ENCODE results near the gene ARHGAP18.

Gene ARHGAP18, protein sequence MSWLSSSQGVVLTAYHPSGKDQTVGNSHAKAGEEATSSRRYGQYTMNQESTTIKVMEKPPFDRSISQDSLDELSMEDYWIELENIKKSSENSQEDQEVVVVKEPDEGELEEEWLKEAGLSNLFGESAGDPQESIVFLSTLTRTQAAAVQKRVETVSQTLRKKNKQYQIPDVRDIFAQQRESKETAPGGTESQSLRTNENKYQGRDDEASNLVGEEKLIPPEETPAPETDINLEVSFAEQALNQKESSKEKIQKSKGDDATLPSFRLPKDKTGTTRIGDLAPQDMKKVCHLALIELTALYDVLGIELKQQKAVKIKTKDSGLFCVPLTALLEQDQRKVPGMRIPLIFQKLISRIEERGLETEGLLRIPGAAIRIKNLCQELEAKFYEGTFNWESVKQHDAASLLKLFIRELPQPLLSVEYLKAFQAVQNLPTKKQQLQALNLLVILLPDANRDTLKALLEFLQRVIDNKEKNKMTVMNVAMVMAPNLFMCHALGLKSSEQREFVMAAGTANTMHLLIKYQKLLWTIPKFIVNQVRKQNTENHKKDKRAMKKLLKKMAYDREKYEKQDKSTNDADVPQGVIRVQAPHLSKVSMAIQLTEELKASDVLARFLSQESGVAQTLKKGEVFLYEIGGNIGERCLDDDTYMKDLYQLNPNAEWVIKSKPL

DNA sequence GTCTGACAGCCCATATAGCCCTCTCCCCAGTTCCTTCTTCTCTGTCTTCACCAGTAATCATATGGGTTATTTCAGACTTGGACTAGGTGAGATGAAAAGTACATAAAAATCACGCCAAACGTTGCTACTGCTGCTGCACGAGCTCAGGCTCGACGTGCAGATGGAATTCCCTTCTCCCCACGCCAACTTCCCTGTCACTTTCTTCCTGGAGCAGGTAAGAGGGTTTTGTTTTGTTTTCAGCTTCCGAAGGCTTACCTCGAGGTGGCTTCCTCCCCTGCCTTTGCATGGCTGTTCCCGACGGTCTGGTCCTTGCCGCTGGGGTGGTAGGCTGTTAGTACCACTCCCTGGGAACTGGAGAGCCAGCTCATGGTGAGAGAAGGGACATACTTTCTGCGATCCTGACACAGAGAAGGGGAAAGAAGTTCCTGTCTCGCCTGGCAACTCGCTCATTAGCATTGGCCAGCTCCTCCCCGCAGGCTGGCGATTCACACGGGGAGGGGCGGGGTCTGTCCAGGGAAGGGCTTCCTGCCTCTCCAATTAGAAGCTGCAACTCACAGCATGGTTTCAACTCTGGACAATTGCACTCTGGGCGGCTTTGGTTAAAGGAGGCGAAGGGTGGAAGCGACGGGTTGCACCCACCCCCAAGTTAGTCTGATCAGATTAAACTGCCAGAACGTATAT lies at the start of gene ARHGAP18:
ARHGAP18 (minus strand) TSS at position 409 of the 681 bp plus-strand sequence; CDS start at position 368, 41 bp downstream.
- no peak for DNase-seq

DNA sequence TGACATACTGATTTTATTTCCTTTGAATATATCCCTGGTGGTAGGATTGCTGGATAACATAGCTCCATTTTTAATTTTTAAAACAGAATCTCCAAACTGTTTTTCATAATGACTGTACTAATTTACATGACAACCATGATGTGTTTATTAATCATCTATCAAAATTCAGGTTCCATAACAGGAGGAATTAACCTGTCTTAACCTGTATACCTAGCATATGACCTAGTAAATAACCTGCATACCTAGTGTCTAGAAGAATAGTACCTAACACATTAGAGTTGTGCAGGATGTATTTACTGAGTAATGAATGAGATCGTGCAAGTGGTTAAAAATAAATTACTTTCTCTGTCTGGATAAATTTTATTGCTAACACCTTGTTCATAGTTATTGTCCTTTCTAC lies 45.8 kb upstream of the ARHGAP18 start:
- DNase-seq: no peak

DNA sequence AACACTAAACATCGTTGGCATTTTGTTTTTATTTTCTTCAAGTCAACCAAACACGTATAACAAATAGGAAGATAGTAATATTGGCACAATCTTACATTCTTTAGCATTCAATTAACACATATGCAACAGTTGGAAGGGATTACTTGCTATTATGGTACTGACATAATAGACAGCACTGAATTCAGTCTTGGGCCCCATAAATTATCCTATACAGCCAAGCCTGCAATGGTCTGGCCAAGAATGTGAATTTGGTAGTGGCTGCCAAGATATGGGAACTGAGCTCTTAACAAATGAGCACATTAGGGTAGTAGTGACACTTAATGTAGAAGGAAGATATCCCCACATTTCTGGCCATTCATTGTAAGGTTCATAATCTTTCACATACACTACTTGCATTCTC lies 44.8 kb upstream of the ARHGAP18 start:
- DNase-seq: no peak

DNA sequence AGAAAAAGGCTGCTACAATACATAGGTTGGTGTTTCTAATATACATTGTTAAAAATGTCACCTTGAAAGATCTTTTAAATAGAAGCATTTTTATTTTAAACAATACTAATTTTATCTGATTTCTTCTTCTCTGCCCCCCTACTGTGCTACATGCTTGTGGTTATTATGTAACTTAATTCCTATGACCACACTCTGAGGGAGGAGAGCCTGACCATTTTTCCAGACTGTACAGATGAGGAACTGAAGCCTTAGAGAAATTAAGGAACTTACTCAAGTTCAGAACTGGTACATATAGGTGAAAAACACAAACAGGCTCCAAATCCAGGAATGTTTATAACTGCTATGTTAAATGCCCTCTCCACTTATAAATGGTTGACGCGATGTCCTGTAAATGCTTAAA lies 43.4 kb upstream of the ARHGAP18 start:
- no peak for DNase-seq

DNA sequence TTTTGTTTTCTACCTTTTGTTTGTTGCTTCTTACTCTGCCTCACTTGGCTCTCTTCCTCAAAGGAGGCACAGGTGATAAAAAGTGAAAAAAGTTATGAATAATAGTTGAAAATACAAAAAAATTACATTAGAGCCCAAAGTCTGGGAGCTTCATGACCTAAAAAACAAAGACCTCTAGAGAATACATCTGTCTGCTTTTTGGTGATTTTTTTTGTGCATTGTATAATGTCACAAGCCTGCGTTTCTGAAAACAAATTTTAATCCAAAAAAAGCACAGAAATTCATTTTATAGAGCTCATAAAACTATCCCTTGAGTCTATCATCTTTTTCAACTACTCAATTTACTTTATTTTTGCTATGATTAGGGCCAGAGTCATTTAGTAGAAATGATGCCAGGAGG lies 41.4 kb upstream of the ARHGAP18 start:
- no peak for DNase-seq

DNA sequence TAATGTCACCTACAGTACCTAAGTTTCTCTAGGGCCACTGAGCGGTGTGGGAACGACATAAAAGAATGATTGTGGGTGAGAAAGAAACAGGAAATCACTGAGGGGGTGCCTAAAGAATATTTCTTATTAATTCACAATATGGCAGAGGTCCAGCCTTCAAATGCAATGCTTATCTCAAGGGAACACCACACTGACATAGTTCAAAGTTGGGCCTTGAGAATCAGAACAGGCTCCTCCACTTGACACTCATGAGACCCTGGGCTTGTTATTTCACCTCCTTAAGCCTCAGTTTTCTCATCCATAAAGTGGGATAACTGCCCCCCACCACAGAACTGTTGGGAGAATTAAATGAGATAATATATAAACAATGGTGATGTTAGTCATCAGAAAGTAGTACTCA lies 40.4 kb upstream of the ARHGAP18 start:
- DNase-seq: no peak

DNA sequence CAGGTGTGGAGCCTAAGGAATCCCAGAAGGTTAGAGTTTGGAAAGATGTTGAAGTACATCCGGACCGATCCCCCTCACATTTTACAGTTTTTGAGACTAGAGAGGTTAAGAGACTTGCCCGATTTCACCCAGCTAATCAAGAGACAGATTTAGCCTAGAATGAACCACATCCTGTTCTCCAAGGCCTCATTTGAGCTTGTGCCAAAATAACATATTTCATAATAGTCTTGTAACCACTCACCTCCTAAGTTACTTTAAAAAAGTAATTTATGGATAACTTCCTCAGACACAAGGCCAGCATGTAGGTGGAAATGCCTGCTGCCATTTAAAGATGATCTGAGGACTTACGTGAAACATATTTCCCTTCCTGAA lies 39.8 kb upstream of the ARHGAP18 start:
- no peak for DNase-seq

DNA sequence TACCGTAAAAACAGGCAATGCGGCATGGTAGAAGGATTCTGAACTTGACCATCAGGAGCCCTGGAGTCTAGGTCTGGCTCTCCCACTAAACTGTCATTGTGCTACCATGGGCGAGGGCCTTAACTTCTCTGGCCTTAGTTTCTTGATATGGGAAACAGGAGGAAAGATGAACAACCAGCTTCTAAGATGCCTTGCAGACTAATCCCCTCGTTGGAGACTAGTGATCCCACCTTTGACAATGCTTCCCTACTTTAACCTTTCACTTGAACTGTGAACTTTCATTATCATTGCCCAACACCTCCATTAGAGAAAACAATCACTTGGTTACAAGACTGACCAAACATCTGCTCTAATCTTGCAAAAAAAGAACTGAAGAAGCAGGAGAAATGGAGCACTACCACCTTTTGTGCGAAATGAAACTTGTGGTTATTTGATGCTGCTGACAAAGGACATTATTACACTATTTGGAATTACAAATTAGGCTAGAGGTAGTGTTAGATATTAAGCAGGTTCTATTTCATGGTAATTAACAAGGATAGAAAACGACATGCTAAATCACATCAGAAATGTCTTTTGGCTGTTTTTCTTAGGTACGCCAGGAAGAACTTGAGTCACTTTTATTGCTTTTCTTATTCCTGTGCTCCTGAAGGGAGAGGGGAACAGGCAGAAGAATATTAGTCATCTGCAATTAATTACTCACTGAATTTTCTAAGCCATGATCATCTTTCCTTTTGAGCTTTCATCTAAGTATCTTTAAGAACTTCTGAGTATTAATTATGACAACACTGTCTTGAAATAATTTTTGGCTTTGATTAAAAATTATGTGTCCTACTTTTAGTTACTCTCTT lies 39.1 kb upstream of the ARHGAP18 start:
- no peak for DNase-seq

DNA sequence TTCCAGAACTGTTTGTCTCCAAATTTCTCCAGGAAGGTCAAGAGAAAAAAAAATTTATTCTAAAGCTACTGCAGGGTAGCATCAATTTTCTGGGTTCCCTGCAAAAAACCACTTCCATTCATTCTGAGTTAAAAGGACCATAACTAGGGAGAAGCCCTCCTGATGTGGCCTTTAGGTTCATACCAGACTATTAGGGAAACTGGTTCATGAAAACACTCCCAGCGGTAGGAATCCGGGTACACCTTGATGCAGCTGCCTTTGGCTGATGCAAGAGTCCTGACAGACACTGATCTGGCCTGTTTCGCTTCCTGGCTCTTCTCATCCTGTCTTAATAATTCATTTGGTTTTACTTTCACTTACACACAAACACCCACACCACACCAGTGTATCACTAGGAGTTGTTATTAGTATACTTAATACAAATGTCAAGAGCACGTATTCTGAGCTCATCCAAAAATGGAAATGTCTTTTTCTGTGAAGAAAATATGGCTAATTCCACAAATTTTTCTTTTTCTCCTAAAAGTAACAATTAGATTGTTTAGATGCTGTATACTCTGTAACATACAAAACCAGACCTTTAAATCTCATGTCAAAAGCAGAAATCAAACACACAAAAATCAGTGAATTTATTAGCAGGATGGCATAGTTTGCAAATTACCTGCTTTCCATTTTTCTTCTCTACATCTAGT lies 38.4 kb upstream of the ARHGAP18 start:
- no peak for DNase-seq

DNA sequence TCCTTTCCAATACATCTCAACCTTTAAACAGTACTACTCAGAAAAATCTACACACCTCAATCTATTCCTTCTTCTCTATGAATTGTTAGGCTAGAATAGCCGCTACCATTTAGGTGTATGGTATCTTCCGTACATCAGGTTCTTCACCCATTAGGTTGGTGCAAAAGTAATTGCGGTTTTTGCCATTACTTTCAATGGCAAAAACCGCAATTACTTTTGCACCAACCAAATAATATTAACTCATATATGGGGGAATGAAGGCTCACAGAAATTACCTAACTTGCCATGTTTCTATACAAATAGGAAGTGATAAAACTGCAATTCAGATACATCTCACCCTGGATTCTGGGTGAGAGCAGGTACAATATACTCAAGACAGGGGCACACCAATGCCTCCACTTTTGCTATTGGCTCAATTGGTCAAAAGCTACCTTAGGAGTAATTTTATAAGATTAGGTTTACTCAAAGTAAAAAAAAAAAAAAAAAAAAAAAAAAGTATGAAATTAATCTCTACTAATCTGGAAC lies 37.7 kb upstream of the ARHGAP18 start:
- no peak for DNase-seq

DNA sequence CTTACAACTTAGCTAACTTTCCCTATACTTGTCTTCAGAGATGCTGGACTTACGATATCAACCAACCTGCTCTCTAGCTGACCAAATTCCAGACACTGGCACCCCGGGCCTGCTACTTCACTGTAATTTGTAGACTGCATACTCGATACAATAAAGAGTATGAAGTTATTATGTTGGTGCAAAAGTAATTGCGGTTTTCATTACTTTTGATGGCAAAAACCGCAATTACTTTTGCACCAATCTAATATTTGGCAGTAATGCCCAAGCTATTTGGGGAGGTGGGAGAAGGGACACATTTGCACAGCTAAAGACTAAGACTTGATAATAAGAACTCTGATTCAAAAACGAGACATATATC lies 34.9 kb upstream of the ARHGAP18 start:
- DNase-seq: no peak

DNA sequence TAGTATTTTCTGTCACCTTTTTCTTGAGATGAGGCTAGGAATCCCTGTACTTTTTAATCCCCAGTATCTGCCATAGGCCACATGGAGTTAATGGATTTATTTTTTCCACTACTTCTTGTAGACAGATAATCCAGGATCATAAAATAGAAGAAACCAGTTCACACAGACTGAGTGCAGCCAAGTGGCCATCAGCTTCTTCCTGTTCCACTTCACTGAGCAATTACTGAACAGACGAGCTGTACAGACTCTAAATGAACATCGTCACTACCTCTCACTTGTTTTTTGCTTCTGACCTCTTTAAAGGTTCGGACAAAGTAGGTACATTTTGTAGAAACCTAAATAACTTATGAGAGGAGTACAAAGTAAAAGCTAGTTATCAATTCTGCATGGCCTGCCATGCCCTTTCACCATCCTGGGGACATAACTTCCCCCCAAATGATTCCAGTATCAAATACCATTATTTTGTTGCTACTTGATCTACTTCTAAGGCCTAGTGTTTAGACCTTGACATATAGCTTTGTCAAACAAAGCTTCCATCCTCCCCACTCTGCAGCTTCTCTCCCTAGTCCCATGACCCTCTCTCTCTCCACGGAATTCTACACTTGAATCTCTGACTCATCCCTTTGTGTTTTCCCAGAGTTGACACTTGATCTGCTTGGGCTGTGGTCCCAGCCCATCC lies 34.4 kb upstream of the ARHGAP18 start:
- DNase-seq: no peak

DNA sequence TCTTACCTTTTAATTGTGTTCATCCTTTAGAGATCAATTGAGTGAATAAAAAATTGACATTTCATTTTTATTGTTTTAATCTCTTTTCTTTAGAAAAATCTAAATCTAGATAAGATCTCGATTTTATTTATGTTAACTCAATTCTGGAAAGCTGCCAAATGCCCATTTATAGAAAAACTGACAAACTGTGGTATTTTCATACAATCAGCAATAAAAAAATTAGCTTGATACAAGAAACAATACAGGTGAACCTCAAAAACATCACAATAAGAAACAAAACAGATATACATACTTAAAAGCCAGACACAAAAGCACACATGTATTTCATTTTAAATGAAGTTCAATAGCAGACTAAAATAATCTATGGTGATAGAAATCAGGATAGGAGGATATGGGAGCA lies 30.0 kb upstream of the ARHGAP18 start:
- no peak for DNase-seq

DNA sequence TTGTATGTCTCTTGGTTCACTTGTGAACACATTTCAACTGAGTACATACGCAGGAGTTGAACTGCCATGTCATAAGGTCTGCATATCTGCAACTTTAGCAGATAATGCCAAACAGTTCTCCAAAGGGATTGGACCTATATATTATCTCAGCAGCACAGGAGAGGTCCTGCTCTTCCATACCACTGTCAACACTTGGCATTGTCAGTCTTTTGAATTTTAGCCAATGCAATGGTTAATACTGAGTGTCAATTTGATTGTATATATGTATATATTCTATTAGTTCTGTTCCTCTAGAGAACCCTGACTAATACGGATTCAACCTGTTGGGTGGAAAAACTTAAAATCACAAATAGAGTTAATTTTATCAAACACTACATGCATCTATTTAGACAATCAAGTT lies 26.1 kb upstream of the ARHGAP18 start:
- no peak for DNase-seq

DNA sequence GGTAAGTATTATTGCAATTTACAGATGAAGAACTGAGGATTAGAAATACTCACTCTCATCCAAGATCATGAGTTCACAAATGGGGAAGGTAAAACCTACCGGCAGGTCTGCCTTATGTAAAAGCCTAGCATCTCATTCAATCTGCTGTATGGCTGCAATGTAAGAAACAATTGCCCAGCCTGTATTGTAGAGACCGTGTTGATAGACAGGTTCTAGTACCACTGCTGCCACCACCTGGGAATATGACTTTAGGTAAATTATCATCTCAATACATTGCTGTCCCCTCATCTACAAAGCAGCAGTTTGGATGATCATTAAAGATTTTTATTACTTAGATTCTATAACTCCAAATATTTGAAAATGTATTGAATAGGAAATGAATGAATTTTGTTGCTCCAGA lies 23.3 kb upstream of the ARHGAP18 start:
- no peak for DNase-seq

DNA sequence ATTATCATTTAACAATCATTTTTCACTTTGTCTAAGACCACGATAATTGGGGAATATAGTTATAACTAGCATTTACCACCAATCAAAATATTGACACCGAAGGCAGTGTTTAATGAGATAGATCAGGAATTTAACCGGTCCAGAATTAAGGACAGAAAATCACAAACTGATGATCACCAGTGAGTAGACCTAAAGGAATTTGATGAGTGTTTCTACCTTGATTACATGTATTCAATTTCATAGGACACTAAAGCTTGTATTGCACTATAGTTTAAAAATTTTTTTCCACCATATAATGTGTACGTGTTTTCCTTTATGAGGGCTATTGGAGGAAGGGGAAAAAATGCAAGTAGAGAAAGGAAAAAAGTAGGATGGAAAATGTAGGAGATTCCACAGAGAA lies 22.6 kb upstream of the ARHGAP18 start:
- no peak for DNase-seq

DNA sequence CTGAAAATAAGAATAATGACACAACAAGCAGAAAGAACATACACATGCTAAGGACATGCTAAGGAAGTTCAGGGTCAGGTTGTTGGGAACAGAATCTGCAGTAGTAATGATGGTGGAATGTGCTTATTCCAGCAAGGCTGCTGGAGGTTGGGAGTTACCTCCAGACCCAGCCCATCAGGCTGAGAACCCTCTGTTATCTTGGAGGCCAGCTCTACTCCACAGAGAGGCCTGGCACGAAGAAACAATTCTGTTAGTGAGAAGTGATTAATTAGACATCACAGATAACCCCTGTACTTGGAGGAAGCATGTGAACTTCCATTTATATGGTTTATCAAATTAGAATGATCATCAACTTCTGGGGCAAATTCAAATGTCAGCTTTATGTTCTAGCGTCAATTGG lies 22.1 kb upstream of the ARHGAP18 start:
- no peak for DNase-seq

DNA sequence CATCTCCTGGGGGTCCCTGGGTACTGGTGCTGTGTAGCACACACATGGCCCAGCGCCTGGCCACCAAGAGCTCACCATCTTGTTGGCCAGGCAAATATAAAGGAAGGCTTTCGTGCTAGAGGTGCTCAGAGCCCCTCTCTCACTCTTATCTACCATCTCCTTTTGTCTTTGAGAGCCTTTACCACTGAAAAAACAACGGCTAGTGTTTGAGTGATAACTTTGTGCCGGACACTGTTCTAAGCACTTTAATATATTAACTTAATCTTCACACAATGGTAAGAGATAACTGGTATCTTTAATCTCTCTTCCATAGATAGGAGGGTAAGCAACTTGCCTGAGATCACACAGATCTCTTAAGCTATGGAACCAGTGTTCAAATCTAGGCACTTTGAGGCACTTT lies 21.5 kb upstream of the ARHGAP18 start:
- DNase-seq: no peak

DNA sequence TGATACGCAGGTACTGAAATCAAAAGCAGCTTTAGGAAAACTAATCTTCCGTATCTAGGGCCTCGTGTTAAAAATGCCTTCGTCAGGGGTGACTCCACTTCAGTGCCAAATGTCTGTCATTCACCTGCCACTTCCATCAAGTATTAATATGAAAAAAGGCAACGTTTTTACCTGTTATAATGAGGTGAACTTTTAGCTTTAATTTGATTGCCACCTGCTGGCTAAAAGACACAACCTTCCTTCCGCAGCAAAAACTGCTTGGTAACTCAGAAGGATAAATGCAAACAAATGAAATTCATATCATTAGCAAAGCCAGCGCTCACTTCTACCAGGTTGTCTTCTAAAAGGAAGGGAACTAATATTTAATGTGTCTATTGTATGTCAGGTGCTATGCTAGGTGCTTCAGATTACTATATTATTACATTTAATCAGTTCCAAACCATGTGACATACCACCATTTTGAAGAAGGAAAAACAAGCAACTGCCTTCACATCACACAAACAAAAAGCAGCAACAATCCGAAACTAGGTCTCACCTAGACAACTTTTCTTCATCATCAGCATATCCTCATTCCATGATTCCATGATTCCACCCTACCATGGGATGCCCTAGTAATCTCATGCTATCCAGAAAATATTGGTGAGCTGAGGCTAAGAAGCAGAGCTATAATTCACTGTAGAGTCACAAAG lies 20.6 kb upstream of the ARHGAP18 start:
- no peak for DNase-seq

DNA sequence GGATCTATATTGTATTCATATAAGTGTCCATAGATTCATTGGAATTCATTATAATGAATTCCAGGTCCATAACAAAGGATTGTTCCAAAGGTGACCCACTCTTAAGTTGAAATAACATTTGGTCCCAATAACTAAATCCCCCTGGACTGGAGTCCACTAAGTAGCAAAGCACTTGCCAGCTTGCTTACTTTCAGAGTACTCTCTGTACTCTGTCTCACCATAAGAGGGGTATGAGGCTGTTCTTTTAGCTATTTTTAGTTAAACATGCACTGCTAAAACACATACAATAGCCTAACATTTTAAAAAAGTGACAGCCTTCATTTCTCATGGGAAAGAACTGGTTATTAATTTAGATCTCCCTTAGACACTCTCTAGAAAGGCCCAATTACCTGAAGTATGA lies 16.7 kb upstream of the ARHGAP18 start:
- no peak for DNase-seq

DNA sequence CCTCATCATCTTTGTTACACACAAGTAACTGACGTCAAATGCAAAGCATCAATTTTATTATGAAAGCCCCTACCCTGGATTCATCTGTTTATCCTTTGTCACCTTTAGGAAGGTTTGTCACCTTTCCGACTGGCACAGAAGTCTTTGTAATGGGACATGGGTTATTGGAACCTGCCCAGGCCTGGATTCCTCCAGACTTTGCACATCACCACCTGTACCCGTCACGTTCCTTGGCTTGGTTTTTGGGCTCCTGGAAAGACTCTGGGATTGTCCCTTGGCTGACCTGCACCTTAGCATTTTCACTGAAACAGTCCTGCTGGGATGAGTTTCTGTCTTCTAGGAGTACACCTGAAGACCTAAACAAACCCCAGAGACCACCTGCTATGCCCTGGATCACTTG lies 15.4 kb upstream of the ARHGAP18 start:
- no peak for DNase-seq
